NOMO-1 (cell line): ENCODE data around the gene BCL2.

Experiments
- DNase-seq, 2 experiments: peaks; one replicate each; lab custom pipeline; 2025; ENCODE audit not compliant: unreplicated experiment in 2 of 2; lab: John Stamatoyannopoulos, UW

Gene BCL2

GRCh38 chr18:63290166-63290820, 29.3 kb downstream of the BCL2 start:
- DNase-seq = no peak

GRCh38 chr18:63288311-63288710, 31.3 kb downstream of the BCL2 start:
- DNase-seq = no peak

GRCh38 chr18:63287691-63288220, 31.8 kb downstream of the BCL2 start:
- no peak for DNase-seq

- DNase-seq = peak; percentile 8 to 14
Observed at GRCh38 chr18:63286926-63287325, 32.6 kb downstream of the BCL2 start.

- DNase-seq = no peak
Observed at GRCh38 chr18:63284827-63285733, 34.5 kb downstream of the BCL2 start.

- DNase-seq = no peak
Observed at GRCh38 chr18:63284173-63284799, 35.3 kb downstream of the BCL2 start.

GRCh38 chr18:63283305-63284094, 36.1 kb downstream of the BCL2 start:
- no peak for DNase-seq

GRCh38 chr18:63282793-63283192, 36.8 kb downstream of the BCL2 start:
- no peak for DNase-seq

- no peak for DNase-seq
Observed at GRCh38 chr18:63273222-63273927, 46.2 kb downstream of the BCL2 start.

- no peak for DNase-seq
Observed at GRCh38 chr18:63272638-63273037, 46.9 kb downstream of the BCL2 start.

- peak; percentile 3 to 69 for DNase-seq
Observed at GRCh38 chr18:63271881-63272299, 47.7 kb downstream of the BCL2 start.

- DNase-seq = no peak
Observed at GRCh38 chr18:63271148-63271547, 48.4 kb downstream of the BCL2 start.

- no peak for DNase-seq
Observed at GRCh38 chr18:63267975-63268721, 51.4 kb downstream of the BCL2 start.

- no peak for DNase-seq
Observed at GRCh38 chr18:63266888-63267790, 52.4 kb downstream of the BCL2 start.

- DNase-seq = no peak
Observed at GRCh38 chr18:63265326-63265725, 54.2 kb downstream of the BCL2 start.

- DNase-seq = no peak
Observed at GRCh38 chr18:63264871-63265270, 54.7 kb downstream of the BCL2 start.

GRCh38 chr18:63263444-63263843, 56.1 kb downstream of the BCL2 start:
- no peak for DNase-seq
